Stimulated activated CD8-positive, alpha-beta memory T cell treated with anti-CD3 and anti-CD28 coated beads, Interleukin-2, amount 100 ng/mL, for 1 hour (primary cell): ENCODE data around the gene NME2.

Experiments
- DNase-seq, 2 donors: peaks; one replicate each; pipeline ENCODE4 v3.0.0-alpha.2; 2020; ENCODE audit warnings: low read depth in 2 of 2

The NME2 gene

DNA sequence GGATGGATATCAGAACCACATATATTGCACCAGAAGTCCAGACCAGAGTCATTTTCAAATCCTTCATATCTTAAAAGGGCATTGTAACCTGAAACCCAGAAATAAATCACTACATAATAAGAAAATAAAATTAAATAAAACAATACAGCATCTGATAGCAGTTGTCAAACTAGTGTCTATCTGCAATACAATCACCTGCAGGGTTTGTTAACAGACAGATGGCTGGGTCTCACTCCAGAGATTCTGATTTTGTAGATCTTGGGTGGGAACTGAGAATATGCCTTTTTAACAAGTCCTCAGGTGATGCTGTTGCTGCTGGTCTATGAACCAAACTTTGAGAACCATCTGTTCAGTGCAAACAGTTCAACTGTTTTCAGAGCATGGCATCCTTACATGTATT lies 37.6 kb downstream of the NME2 start:
- no peak for DNase-seq

DNA sequence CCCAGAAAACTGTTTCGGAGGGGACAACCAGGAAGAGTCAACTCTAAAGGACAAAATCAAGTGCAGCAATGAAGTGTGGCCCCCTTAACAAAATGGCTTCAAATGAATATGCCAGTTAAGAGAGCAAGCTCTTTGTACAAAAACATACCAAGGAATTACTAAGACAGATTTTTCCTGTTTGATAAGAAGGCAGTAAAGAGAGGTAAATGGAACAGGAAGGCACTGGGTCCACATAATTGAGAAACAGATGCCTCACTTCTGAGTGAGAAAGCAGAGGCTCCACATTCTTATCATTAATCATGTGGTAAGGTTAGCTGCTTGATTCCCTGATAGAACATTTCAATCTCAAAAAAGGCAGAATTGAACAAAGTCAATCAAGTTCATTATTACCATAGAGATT lies 48.7 kb downstream of the NME2 start:
- no peak for DNase-seq

DNA sequence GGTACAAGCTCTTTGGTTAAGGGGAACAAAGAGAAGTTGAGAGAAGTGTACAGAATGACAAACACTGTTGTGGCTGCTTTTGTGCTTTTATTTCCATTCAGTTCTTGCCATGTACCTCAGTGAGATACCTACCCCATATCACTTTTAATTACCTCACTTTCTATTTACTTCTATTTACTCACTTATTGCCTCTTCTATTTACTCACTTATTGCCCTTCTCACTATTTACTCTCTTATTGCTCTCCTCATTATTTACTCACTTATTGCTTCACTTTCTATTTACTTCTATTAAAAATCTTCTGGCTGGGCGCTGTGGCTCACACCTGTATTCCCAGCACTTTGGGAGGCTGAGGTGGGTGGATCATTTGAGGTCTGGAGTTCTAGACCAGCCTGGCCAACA lies 51.7 kb downstream of the NME2 start:
- no peak for DNase-seq

DNA sequence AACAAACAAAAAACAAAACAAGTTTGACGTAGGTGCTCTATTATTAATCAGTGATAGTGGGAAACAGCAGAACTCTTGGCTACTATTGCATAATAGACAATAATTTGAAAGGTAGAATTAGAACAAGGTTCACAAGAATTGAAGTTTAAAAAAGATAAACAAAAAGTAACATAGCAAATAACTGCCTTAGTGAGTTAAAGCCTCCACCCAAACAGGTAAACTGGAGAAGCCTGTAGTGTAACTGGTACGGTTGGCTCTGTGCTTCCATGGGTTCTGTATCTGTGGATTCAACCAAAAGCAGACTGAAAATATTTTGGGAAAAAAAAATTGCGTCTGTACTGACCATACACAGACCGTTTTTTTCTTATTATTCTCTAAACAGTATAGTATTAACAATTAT lies 55.1 kb downstream of the NME2 start:
- DNase-seq = no peak
